Measurements from ENCODE around the gene ARHGAP18.

ARHGAP18 gene

GRCh38 chr6:129696028-129696418 is 14.0 kb downstream of the ARHGAP18 start:
- no peaks in the 10 kb centered on the region for H3K27me3 ChIP-seq (ENCODE audit: control insufficient read depth in 5 of 5, insufficient read depth in 4 of 5, low read length in 5 of 5)
- no peak overlapping the region for H3K4me3 ChIP-seq (ENCODE audit: low read depth in 1 of 5, low read length in 5 of 5)
- H3K36me3 ChIP-seq (ENCODE audit: control insufficient read depth in 5 of 5, insufficient read depth in 5 of 5, low read length in 5 of 5): no peaks in the 10 kb centered on the region
- H3K4me1 ChIP-seq (ENCODE audit: control insufficient read depth in 5 of 5, insufficient read depth in 5 of 5, low read length in 5 of 5): peaks cover 0 to 29% (median 0%) of the 10 kb centered on the region in 5 donors
- no peaks in the 10 kb centered on the region for H3K9me3 ChIP-seq (ENCODE audit: control insufficient read depth in 5 of 5, low read length in 5 of 5)
- H3K9ac ChIP-seq (ENCODE audit: low read length in 5 of 5): no peak overlapping the region
- H3K27ac ChIP-seq (ENCODE audit: low read depth, low read length): no peak overlapping the region

GRCh38 chr6:129695373-129696027 is 14.5 kb downstream of the ARHGAP18 start:
- Histone ChIP-seq H3K36me3 (ENCODE audit: control insufficient read depth in 5 of 5, insufficient read depth in 5 of 5, low read length in 5 of 5) (no peaks in the 10 kb centered on the region), H3K4me1 (ENCODE audit: control insufficient read depth in 5 of 5, insufficient read depth in 5 of 5, low read length in 5 of 5) (peaks cover 0 to 28% (median 0%) of the 10 kb centered on the region in 5 donors), H3K27ac (ENCODE audit: low read depth, low read length) (peak overlapping the region; percentile 9)

GRCh38 chr6:129694036-129694435 is 15.9 kb downstream of the ARHGAP18 start:
- no peak overlapping the region for H3K27ac ChIP-seq (ENCODE audit: low read depth, low read length)
- no peak overlapping the region for H3K9ac ChIP-seq (ENCODE audit: low read length in 5 of 5)
- H3K27me3 ChIP-seq (ENCODE audit: control insufficient read depth in 5 of 5, insufficient read depth in 4 of 5, low read length in 5 of 5): no peaks in the 10 kb centered on the region
- H3K4me1 ChIP-seq (ENCODE audit: control insufficient read depth in 5 of 5, insufficient read depth in 5 of 5, low read length in 5 of 5): peaks cover 0 to 33% (median 0%) of the 10 kb centered on the region in 5 donors
- H3K4me3 ChIP-seq (ENCODE audit: low read depth in 1 of 5, low read length in 5 of 5): no peak overlapping the region
- H3K36me3 ChIP-seq (ENCODE audit: control insufficient read depth in 5 of 5, insufficient read depth in 5 of 5, low read length in 5 of 5): no peaks in the 10 kb centered on the region
- H3K9me3 ChIP-seq (ENCODE audit: control insufficient read depth in 5 of 5, low read length in 5 of 5): no peaks in the 10 kb centered on the region

More at GRCh38 chr6:129695373-129696027, 14.5 kb downstream of the ARHGAP18 start:
- Histone ChIP-seq H3K9me3 (ENCODE audit: control insufficient read depth in 5 of 5, low read length in 5 of 5) (no peaks in the 10 kb centered on the region), H3K27me3 (ENCODE audit: control insufficient read depth in 5 of 5, insufficient read depth in 4 of 5, low read length in 5 of 5) (no peaks in the 10 kb centered on the region), H3K9ac (ENCODE audit: low read length in 5 of 5) (peak overlapping the region in 1 of 5 donors; percentile 16), H3K4me3 (ENCODE audit: low read depth in 1 of 5, low read length in 5 of 5) (no peak overlapping the region)

- no peak overlapping the region for H3K27ac ChIP-seq (ENCODE audit: low read depth, low read length)
Measured at GRCh38 chr6:129692467-129692866, 17.5 kb downstream of the ARHGAP18 start.

GRCh38 chr6:129691709-129692108 is 18.3 kb downstream of the ARHGAP18 start:
- Histone ChIP-seq H3K27ac (ENCODE audit: low read depth, low read length) (no peak overlapping the region), H3K27me3 (ENCODE audit: control insufficient read depth in 5 of 5, insufficient read depth in 4 of 5, low read length in 5 of 5) (no peaks in the 10 kb centered on the region), H3K36me3 (ENCODE audit: control insufficient read depth in 5 of 5, insufficient read depth in 5 of 5, low read length in 5 of 5) (no peaks in the 10 kb centered on the region), H3K4me3 (ENCODE audit: low read depth in 1 of 5, low read length in 5 of 5) (no peak overlapping the region), H3K9me3 (ENCODE audit: control insufficient read depth in 5 of 5, low read length in 5 of 5) (no peaks in the 10 kb centered on the region), H3K4me1 (ENCODE audit: control insufficient read depth in 5 of 5, insufficient read depth in 5 of 5, low read length in 5 of 5) (peaks cover 0 to 45% (median 0%) of the 10 kb centered on the region in 5 donors), H3K9ac (ENCODE audit: low read length in 5 of 5) (no peak overlapping the region)

More at GRCh38 chr6:129692467-129692866, 17.5 kb downstream of the ARHGAP18 start:
- Histone ChIP-seq H3K9ac (ENCODE audit: low read length in 5 of 5) (no peak overlapping the region), H3K4me1 (ENCODE audit: control insufficient read depth in 5 of 5, insufficient read depth in 5 of 5, low read length in 5 of 5) (peaks cover 0 to 44% (median 0%) of the 10 kb centered on the region in 5 donors), H3K4me3 (ENCODE audit: low read depth in 1 of 5, low read length in 5 of 5) (no peak overlapping the region), H3K27me3 (ENCODE audit: control insufficient read depth in 5 of 5, insufficient read depth in 4 of 5, low read length in 5 of 5) (no peaks in the 10 kb centered on the region), H3K36me3 (ENCODE audit: control insufficient read depth in 5 of 5, insufficient read depth in 5 of 5, low read length in 5 of 5) (no peaks in the 10 kb centered on the region), H3K9me3 (ENCODE audit: control insufficient read depth in 5 of 5, low read length in 5 of 5) (no peaks in the 10 kb centered on the region)

- Histone ChIP-seq H3K27ac (ENCODE audit: low read depth, low read length) (no peak overlapping the region), H3K9me3 (ENCODE audit: control insufficient read depth in 5 of 5, low read length in 5 of 5) (no peaks in the 10 kb centered on the region), H3K27me3 (ENCODE audit: control insufficient read depth in 5 of 5, insufficient read depth in 4 of 5, low read length in 5 of 5) (no peaks in the 10 kb centered on the region), H3K9ac (ENCODE audit: low read length in 5 of 5) (no peak overlapping the region), H3K36me3 (ENCODE audit: control insufficient read depth in 5 of 5, insufficient read depth in 5 of 5, low read length in 5 of 5) (no peaks in the 10 kb centered on the region), H3K4me3 (ENCODE audit: low read depth in 1 of 5, low read length in 5 of 5) (no peak overlapping the region), H3K4me1 (ENCODE audit: control insufficient read depth in 5 of 5, insufficient read depth in 5 of 5, low read length in 5 of 5) (peaks cover 0 to 48% (median 0%) of the 10 kb centered on the region in 5 donors)
Measured at GRCh38 chr6:129691043-129691640, 18.8 kb downstream of the ARHGAP18 start.

GRCh38 chr6:129686941-129687627 is 22.9 kb downstream of the ARHGAP18 start:
- Histone ChIP-seq H3K9ac (ENCODE audit: low read length in 5 of 5) (no peak overlapping the region), H3K36me3 (ENCODE audit: control insufficient read depth in 5 of 5, insufficient read depth in 5 of 5, low read length in 5 of 5) (no peaks in the 10 kb centered on the region), H3K4me1 (ENCODE audit: control insufficient read depth in 5 of 5, insufficient read depth in 5 of 5, low read length in 5 of 5) (peaks cover 3 to 57% (median 13%) of the 10 kb centered on the region in 5 donors), H3K4me3 (ENCODE audit: low read depth in 1 of 5, low read length in 5 of 5) (no peak overlapping the region), H3K9me3 (ENCODE audit: control insufficient read depth in 5 of 5, low read length in 5 of 5) (no peaks in the 10 kb centered on the region), H3K27ac (ENCODE audit: low read depth, low read length) (no peak overlapping the region), H3K27me3 (ENCODE audit: control insufficient read depth in 5 of 5, insufficient read depth in 4 of 5, low read length in 5 of 5) (no peaks in the 10 kb centered on the region)

- Histone ChIP-seq H3K4me1 (ENCODE audit: control insufficient read depth in 5 of 5, insufficient read depth in 5 of 5, low read length in 5 of 5) (peaks cover 3 to 54% (median 13%) of the 10 kb centered on the region in 5 donors), H3K36me3 (ENCODE audit: control insufficient read depth in 5 of 5, insufficient read depth in 5 of 5, low read length in 5 of 5) (no peaks in the 10 kb centered on the region), H3K9me3 (ENCODE audit: control insufficient read depth in 5 of 5, low read length in 5 of 5) (no peaks in the 10 kb centered on the region), H3K27ac (ENCODE audit: low read depth, low read length) (peak overlapping the region; percentile 81), H3K27me3 (ENCODE audit: control insufficient read depth in 5 of 5, insufficient read depth in 4 of 5, low read length in 5 of 5) (no peaks in the 10 kb centered on the region), H3K4me3 (ENCODE audit: low read depth in 1 of 5, low read length in 5 of 5) (peak overlapping the region in 2 of 5 donors; percentile 16 to 18), H3K9ac (ENCODE audit: low read length in 5 of 5) (peak overlapping the region in 1 of 5 donors; percentile 49)
Measured at GRCh38 chr6:129685662-129686031, 24.3 kb downstream of the ARHGAP18 start.

GRCh38 chr6:129684903-129685661 is 24.9 kb downstream of the ARHGAP18 start:
- no peak overlapping the region for H3K4me3 ChIP-seq (ENCODE audit: low read depth in 1 of 5, low read length in 5 of 5)
- no peaks in the 10 kb centered on the region for H3K9me3 ChIP-seq (ENCODE audit: control insufficient read depth in 5 of 5, low read length in 5 of 5)
- no peak overlapping the region for H3K9ac ChIP-seq (ENCODE audit: low read length in 5 of 5)
- H3K27ac ChIP-seq (ENCODE audit: low read depth, low read length): peak overlapping the region; percentile 81
- H3K36me3 ChIP-seq (ENCODE audit: control insufficient read depth in 5 of 5, insufficient read depth in 5 of 5, low read length in 5 of 5): no peaks in the 10 kb centered on the region
- H3K27me3 ChIP-seq (ENCODE audit: control insufficient read depth in 5 of 5, insufficient read depth in 4 of 5, low read length in 5 of 5): no peaks in the 10 kb centered on the region
- H3K4me1 ChIP-seq (ENCODE audit: control insufficient read depth in 5 of 5, insufficient read depth in 5 of 5, low read length in 5 of 5): peaks cover 3 to 58% (median 13%) of the 10 kb centered on the region in 5 donors

All from subcutaneous abdominal adipose tissue (tissue), 5 donors.